HepG2 (cell line): ENCODE results near the gene SERHL2. TPM values are rescaled to one million over a fixed set of nuclear protein-coding genes. Genes with fewer than 3 reads are reported as not detected.

ENCODE experiments used
- ATF7-NPFF ChIP-seq: sonication (generic); formaldehyde crosslinking; IDR thresholded peaks from 2 replicates; pipeline ENCODE4 v1.8.1; 2023; ENCODE audit warnings: mild to moderate bottlenecking, low read depth, missing genetic modification reagents, moderate library complexity
- CHCHD3 ChIP-seq: sonication (generic); formaldehyde crosslinking; IDR thresholded peaks from 2 replicates; pipeline ENCODE4 v1.8.0; 2022; ENCODE audit warnings: mild to moderate bottlenecking, missing genetic modification reagents, moderate library complexity
- MZF1 ChIP-seq: sonication (generic); formaldehyde crosslinking; IDR thresholded peaks from 2 replicates; pipeline ENCODE4 v1.8.1; 2023; ENCODE audit warnings: mild to moderate bottlenecking, missing genetic modification reagents, borderline replicate concordance
- NR3C1 ChIP-seq: sonication (generic); formaldehyde crosslinking; IDR thresholded peaks from 2 replicates; pipeline ENCODE4 v1.4.0; 2020; ENCODE audit warnings: missing genetic modification reagents
- SMAD1 ChIP-seq: sonication (generic); formaldehyde crosslinking; IDR thresholded peaks from 2 replicates; pipeline ENCODE4 v1.4.0; 2020; ENCODE audit warnings: missing genetic modification reagents, low read depth, mild to moderate bottlenecking, borderline replicate concordance
- SMARCE1 ChIP-seq: fragments of 450-650 bp; IDR thresholded peaks from 2 replicates; pipeline ENCODE4 v1.6.1; 2017; ENCODE audit warnings: borderline replicate concordance
- SRF ChIP-seq: IDR thresholded peaks from 2 replicates; pipeline ENCODE4 v1.6.1; 2011; ENCODE audit warnings: mild to moderate bottlenecking, low read depth, low read length, moderate library complexity
- ZNF337 ChIP-seq: sonication (generic); formaldehyde crosslinking; IDR thresholded peaks from 2 replicates; pipeline ENCODE4 v1.5.1; 2020; ENCODE audit warnings: missing genetic modification reagents, low read depth, mild to moderate bottlenecking, borderline replicate concordance
- ZNF460 ChIP-seq: sonication (generic); formaldehyde crosslinking; IDR thresholded peaks from 2 replicates; pipeline ENCODE4 v1.5.1; 2020; ENCODE audit warnings: missing genetic modification reagents, mild to moderate bottlenecking, borderline replicate concordance
- ZNF530 ChIP-seq: sonication (generic); formaldehyde crosslinking; IDR thresholded peaks from 2 replicates; pipeline ENCODE4 v1.5.0; 2020; ENCODE audit warnings: low read depth, mild to moderate bottlenecking, missing genetic modification reagents
- ZNF543 ChIP-seq: sonication (generic); formaldehyde crosslinking; IDR thresholded peaks from 2 replicates; pipeline ENCODE4 v1.4.0; 2020; ENCODE audit warnings: mild to moderate bottlenecking, missing genetic modification reagents
- ZNF616 ChIP-seq: sonication (generic); formaldehyde crosslinking; IDR thresholded peaks from 2 replicates; pipeline ENCODE4 v1.5.0; 2020; ENCODE audit warnings: low read depth, mild to moderate bottlenecking, missing genetic modification reagents
- polyA plus RNA-seq, 8 experiments: library from polyadenylated mRNA; depleted of rRNA in 3 of 8; stranded (reverse) in 7 of 8; unstranded in 1 of 8; fragments of >200 nt; fragmentation: Illumina TruSeq in 4 of 8; extraction: Trizol in 4 of 8; gene quantifications; 2 replicates each; pipeline versions ENCODE4 v1.2.1 to v1.2.3, GENCODE V29; 2011 to 2016; ENCODE audit warnings: low read depth in 4 of 8, missing spikeins in 1 of 8, mixed read lengths in 1 of 8; ENCODE audit not compliant: insufficient read depth in 1 of 8
- total RNA-seq, 5 experiments: library from RNA; depleted of rRNA; stranded (reverse); fragments of >200 nt; fragmentation: Illumina TruSeq; extraction: Trizol; gene quantifications; 2 replicates each; pipeline ENCODE4 v1.2.3, GENCODE V29; 2016; ENCODE audit warnings: low read depth in 1 of 5
- TF ChIP-seq, protein P1 (sequence below): sonication (generic); formaldehyde crosslinking; IDR thresholded peaks from 2 replicates; pipeline ENCODE4 v1.4.0; 2020; ENCODE audit warnings: low read depth, mild to moderate bottlenecking, missing genetic modification reagents
- TF ChIP-seq, protein P2 (sequence below): sonication (generic); formaldehyde crosslinking; IDR thresholded peaks from 2 replicates; pipeline ENCODE4 v1.4.0; 2020; ENCODE audit warnings: missing genetic modification reagents, borderline replicate concordance
- TF ChIP-seq, protein P3 (sequence below): sonication (generic); formaldehyde crosslinking; IDR thresholded peaks from 2 replicates; pipeline ENCODE4 v1.4.0; 2020; ENCODE audit warnings: missing genetic modification reagents
- TF ChIP-seq, protein P4 (sequence below): sonication (generic); formaldehyde crosslinking; IDR thresholded peaks from 2 replicates; pipeline ENCODE4 v1.8.0; 2022; ENCODE audit warnings: missing genetic modification reagents, mild to moderate bottlenecking, moderate library complexity, borderline replicate concordance

SERHL2 gene
- total and polyA plus RNA-seq, 2 of the 13 experiments (the other 11 are each of a cell fraction or from before 2014, with no cell fraction given), result 1.0 to 1.8 TPM

DNA sequence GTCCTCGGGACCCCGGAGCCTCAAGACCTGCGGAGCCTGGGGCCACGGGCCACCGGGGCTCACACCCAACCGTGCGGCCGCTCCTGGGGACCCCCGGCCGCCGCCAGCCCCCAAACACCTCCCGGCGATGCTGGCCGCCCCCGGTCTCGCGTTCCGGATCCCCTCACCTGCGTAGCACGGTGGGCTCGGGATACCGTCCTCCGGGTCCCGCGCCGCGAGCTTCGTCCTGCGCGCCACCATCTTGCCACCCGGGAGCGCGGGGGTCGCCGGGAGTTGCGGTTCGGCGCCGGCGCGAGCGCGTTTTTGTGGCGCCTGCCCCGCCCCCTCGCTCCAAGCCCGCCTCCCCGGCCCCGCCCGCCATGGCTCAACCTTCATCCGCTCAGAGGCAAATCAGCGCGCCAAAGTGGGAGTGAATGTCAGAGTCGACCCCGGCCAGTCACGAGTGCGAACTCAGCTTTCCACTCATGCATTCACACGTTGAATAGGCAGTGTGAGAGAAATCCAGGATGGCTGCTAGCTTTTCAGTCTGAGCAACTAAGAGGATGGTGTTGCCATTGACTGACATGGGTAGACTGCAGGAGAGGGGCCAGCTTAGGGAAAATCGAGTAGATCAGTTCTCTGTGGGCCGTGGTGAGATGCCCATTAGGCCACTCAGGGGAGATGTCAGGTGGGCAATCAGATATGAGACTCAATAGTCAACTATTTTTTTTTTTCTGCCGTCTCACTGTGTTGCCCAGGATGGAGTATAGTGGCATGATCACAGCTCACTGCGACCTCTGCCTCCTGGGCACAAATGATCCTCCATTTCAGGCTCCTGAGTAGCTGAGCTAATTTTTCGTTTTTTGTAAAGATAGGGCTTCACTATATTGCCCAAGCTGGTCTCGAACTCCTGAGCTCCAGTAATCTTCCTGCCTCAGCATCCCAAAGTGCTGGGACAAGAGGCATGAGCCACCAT is 28.3 kb downstream of the SERHL2 start (continued):
- TF ChIP-seq ZNF337 (CRISPR knock-in tag) (no peak), SMAD1 (CRISPR knock-in tag) (no peak), ATF7-NPFF (peak; percentile 69), SRF (no peak), SMARCE1 (no peak), CHCHD3 (CRISPR knock-in tag) (no peak), ZNF530 (no peak), ZNF460 (CRISPR knock-in tag) (no peak), MZF1 (CRISPR knock-in tag) (no peak), ZNF543 (no peak), ZNF616 (CRISPR knock-in tag) (no peak), NR3C1 (CRISPR knock-in tag) (no peak)
- TF ChIP-seq, protein P1, sequence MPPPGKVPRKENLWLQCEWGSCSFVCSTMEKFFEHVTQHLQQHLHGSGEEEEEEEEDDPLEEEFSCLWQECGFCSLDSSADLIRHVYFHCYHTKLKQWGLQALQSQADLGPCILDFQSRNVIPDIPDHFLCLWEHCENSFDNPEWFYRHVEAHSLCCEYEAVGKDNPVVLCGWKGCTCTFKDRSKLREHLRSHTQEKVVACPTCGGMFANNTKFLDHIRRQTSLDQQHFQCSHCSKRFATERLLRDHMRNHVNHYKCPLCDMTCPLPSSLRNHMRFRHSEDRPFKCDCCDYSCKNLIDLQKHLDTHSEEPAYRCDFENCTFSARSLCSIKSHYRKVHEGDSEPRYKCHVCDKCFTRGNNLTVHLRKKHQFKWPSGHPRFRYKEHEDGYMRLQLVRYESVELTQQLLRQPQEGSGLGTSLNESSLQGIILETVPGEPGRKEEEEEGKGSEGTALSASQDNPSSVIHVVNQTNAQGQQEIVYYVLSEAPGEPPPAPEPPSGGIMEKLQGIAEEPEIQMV (CRISPR knock-in tag), result no peak
- TF ChIP-seq, protein P2, sequence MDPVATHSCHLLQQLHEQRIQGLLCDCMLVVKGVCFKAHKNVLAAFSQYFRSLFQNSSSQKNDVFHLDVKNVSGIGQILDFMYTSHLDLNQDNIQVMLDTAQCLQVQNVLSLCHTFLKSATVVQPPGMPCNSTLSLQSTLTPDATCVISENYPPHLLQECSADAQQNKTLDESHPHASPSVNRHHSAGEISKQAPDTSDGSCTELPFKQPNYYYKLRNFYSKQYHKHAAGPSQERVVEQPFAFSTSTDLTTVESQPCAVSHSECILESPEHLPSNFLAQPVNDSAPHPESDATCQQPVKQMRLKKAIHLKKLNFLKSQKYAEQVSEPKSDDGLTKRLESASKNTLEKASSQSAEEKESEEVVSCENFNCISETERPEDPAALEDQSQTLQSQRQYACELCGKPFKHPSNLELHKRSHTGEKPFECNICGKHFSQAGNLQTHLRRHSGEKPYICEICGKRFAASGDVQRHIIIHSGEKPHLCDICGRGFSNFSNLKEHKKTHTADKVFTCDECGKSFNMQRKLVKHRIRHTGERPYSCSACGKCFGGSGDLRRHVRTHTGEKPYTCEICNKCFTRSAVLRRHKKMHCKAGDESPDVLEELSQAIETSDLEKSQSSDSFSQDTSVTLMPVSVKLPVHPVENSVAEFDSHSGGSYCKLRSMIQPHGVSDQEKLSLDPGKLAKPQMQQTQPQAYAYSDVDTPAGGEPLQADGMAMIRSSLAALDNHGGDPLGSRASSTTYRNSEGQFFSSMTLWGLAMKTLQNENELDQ (CRISPR knock-in tag), result no peak
- TF ChIP-seq, protein P3, sequence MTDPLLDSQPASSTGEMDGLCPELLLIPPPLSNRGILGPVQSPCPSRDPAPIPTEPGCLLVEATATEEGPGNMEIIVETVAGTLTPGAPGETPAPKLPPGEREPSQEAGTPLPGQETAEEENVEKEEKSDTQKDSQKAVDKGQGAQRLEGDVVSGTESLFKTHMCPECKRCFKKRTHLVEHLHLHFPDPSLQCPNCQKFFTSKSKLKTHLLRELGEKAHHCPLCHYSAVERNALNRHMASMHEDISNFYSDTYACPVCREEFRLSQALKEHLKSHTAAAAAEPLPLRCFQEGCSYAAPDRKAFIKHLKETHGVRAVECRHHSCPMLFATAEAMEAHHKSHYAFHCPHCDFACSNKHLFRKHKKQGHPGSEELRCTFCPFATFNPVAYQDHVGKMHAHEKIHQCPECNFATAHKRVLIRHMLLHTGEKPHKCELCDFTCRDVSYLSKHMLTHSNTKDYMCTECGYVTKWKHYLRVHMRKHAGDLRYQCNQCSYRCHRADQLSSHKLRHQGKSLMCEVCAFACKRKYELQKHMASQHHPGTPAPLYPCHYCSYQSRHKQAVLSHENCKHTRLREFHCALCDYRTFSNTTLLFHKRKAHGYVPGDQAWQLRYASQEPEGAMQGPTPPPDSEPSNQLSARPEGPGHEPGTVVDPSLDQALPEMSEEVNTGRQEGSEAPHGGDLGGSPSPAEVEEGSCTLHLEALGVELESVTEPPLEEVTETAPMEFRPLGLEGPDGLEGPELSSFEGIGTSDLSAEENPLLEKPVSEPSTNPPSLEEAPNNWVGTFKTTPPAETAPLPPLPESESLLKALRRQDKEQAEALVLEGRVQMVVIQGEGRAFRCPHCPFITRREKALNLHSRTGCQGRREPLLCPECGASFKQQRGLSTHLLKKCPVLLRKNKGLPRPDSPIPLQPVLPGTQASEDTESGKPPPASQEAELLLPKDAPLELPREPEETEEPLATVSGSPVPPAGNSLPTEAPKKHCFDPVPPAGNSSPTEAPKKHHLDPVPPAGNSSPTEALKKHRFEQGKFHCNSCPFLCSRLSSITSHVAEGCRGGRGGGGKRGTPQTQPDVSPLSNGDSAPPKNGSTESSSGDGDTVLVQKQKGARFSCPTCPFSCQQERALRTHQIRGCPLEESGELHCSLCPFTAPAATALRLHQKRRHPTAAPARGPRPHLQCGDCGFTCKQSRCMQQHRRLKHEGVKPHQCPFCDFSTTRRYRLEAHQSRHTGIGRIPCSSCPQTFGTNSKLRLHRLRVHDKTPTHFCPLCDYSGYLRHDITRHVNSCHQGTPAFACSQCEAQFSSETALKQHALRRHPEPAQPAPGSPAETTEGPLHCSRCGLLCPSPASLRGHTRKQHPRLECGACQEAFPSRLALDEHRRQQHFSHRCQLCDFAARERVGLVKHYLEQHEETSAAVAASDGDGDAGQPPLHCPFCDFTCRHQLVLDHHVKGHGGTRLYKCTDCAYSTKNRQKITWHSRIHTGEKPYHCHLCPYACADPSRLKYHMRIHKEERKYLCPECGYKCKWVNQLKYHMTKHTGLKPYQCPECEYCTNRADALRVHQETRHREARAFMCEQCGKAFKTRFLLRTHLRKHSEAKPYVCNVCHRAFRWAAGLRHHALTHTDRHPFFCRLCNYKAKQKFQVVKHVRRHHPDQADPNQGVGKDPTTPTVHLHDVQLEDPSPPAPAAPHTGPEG (CRISPR knock-in tag), result no peak
- TF ChIP-seq, protein P4, sequence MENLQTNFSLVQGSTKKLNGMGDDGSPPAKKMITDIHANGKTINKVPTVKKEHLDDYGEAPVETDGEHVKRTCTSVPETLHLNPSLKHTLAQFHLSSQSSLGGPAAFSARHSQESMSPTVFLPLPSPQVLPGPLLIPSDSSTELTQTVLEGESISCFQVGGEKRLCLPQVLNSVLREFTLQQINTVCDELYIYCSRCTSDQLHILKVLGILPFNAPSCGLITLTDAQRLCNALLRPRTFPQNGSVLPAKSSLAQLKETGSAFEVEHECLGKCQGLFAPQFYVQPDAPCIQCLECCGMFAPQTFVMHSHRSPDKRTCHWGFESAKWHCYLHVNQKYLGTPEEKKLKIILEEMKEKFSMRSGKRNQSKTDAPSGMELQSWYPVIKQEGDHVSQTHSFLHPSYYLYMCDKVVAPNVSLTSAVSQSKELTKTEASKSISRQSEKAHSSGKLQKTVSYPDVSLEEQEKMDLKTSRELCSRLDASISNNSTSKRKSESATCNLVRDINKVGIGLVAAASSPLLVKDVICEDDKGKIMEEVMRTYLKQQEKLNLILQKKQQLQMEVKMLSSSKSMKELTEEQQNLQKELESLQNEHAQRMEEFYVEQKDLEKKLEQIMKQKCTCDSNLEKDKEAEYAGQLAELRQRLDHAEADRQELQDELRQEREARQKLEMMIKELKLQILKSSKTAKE, result no peak
